Endodermal cell (in vitro differentiated cells): ENCODE results near the gene SHC2. TPM values are rescaled to one million over a fixed set of nuclear protein-coding genes. Genes with fewer than 3 reads are reported as not detected.

Experiments
- DNase-seq: peaks from one replicate; pipeline ENCODE4 v3.0.0-alpha.2; 2017
- H3K27ac ChIP-seq: 2 replicates; pipeline ENCODE4 v1.5.1; 2013; ENCODE audit warnings: mild to moderate bottlenecking, low read depth, low read length, moderate library complexity
- H3K27me3 ChIP-seq: 2 replicates; pipeline ENCODE4 v1.6.1; 2013; ENCODE audit warnings: mild to moderate bottlenecking, low read length, moderate library complexity; ENCODE audit not compliant: insufficient read depth, control insufficient read depth, poor library complexity, severe bottlenecking
- H3K36me3 ChIP-seq: 2 replicates; pipeline ENCODE4 v1.7.0; 2013; ENCODE audit warnings: mild to moderate bottlenecking, low read length, moderate library complexity; ENCODE audit not compliant: control insufficient read depth, insufficient read depth
- H3K4me1 ChIP-seq: one replicate; pipeline ENCODE4 v1.7.0; 2013; ENCODE audit warnings: low read length; ENCODE audit not compliant: control insufficient read depth, insufficient read depth
- H3K4me3 ChIP-seq: 2 replicates; pipeline ENCODE4 v1.5.1; 2013; ENCODE audit warnings: mild to moderate bottlenecking, low read length, moderate library complexity
- H3K9ac ChIP-seq: 2 replicates; pipeline ENCODE4 v1.6.1; 2013; ENCODE audit warnings: mild to moderate bottlenecking, low read length, moderate library complexity; ENCODE audit not compliant: poor library complexity, severe bottlenecking; ENCODE audit errors: extremely low read depth
- H3K9me3 ChIP-seq: 2 replicates; pipeline ENCODE4 v1.6.1; 2013; ENCODE audit warnings: mild to moderate bottlenecking, low read length, moderate library complexity; ENCODE audit not compliant: control insufficient read depth
- H3K27ac Mint-ChIP-seq: 2 replicates; pipeline ENCODE4 v1.8.0; 2020; ENCODE audit warnings: mixed read lengths
- H3K27me3 Mint-ChIP-seq: 2 replicates; pipeline ENCODE4 v1.8.0; 2021; ENCODE audit warnings: mild to moderate bottlenecking, mixed read lengths; ENCODE audit not compliant: insufficient read depth
- H3K36me3 Mint-ChIP-seq: 2 replicates; pipeline ENCODE4 v1.8.0; 2020; ENCODE audit warnings: low read depth, mixed read lengths
- H3K4me1 Mint-ChIP-seq: 2 replicates; pipeline ENCODE4 v1.8.0; 2020; ENCODE audit warnings: mixed read lengths
- H3K4me3 Mint-ChIP-seq: 2 replicates; pipeline ENCODE4 v1.8.0; 2020; ENCODE audit warnings: mild to moderate bottlenecking, moderate library complexity, mixed read lengths
- H3K9me3 Mint-ChIP-seq: 2 replicates; pipeline ENCODE4 v1.8.0; 2020; ENCODE audit warnings: mild to moderate bottlenecking, mixed read lengths
- WGBS, 2 experiments: methylation state at CpG; one replicate each; pipeline versions ENCODE4 v1.1.5 to v1.1.7; 2013; ENCODE audit warnings: missing lambda C conversion rate in 2 of 2, mixed read lengths in 1 of 2; ENCODE audit not compliant: insufficient coverage in 1 of 2, insufficient read length in 1 of 2; 5-methylcytosine and 5-hydroxymethylcytosine counted together
- total RNA-seq, 2 donors: library from RNA; stranded (reverse); fragmentation: NEBNext Ultra II Directional in 1 of 2; extraction: Animal tissue kit (Norgen Biotek cat#: 25700) in 1 of 2; gene quantifications; 2 replicates in 1 of 2; 3 replicates in 1 of 2; pipeline ENCODE4 v1.2.1, GENCODE V29; 2021
- TF ChIP-seq, protein P1 (sequence below): fragments of 200-600 bp; sonication (generic); conservative IDR thresholded peaks from 2 replicates; pipeline ENCODE4 v1.5.0; 2021; ENCODE audit warnings: antibody characterized with exemption, mild to moderate bottlenecking

SHC2 gene
- total RNA-seq, 2 donors from 2014 or later = 56.5 to 93.0 TPM

DNA sequence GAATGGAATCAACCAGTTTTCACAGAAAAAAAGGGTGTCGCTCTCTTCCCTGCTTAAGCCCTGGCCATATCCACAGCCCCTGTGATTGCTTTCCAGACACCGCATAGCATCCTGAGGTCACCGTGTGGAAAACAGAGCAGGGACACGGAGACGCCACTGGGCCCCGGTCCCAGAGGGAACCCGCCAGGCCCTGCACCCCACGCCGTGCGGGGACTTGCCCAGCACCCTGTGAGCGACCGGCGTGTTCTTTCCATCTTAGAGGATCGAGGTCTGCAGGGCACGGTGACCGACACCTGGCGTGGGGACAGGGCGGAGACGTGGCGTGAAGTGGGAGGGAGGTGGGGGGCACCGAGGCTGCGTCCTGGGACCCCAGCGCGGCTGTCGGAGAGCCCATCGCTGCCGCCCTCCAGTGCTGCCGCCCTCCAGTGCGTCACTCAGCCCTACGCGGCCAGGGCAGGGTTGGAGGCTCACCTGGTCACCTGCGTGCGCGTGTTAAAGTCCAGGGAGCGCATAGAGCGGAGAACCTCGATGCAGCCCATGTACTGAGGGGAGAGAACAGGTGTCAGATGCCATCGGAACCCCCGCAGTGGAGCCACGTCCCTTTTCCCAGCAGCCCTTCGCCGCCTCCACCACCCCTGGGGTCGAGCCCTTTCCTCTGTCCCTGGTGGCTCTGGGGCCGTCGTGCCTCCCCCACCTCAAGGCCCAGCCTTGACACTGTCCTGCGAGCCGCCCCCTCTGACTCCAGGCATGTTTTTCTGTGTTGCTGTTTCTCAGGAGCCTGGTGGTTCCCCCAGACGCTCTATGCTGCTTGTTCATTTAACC, 20.2 kb downstream of the SHC2 start:
- Histone ChIP-seq H3K27me3 (no peaks in the 10 kb centered on the region), H3K4me3 (no peak overlapping the region), H3K9me3 (no peaks in the 10 kb centered on the region), H3K4me1 (no peaks in the 10 kb centered on the region), H3K36me3 (no peaks in the 10 kb centered on the region), H3K27ac (no peak overlapping the region), H3K9ac (no peak overlapping the region)
- DNase-seq = no peak
- Mint-ChIP-seq H3K4me1 (no peaks in the 10 kb centered on the region), H3K36me3 (peaks cover 32% of the 10 kb centered on the region), H3K9me3 (no peaks in the 10 kb centered on the region), H3K27ac (no peak overlapping the region), H3K27me3 (no peaks in the 10 kb centered on the region), H3K4me3 (no peak overlapping the region)
- TF ChIP-seq, protein P1, sequence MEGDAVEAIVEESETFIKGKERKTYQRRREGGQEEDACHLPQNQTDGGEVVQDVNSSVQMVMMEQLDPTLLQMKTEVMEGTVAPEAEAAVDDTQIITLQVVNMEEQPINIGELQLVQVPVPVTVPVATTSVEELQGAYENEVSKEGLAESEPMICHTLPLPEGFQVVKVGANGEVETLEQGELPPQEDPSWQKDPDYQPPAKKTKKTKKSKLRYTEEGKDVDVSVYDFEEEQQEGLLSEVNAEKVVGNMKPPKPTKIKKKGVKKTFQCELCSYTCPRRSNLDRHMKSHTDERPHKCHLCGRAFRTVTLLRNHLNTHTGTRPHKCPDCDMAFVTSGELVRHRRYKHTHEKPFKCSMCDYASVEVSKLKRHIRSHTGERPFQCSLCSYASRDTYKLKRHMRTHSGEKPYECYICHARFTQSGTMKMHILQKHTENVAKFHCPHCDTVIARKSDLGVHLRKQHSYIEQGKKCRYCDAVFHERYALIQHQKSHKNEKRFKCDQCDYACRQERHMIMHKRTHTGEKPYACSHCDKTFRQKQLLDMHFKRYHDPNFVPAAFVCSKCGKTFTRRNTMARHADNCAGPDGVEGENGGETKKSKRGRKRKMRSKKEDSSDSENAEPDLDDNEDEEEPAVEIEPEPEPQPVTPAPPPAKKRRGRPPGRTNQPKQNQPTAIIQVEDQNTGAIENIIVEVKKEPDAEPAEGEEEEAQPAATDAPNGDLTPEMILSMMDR = no peak
- 93% methylated on average over 31 to 48 of the region's 48 CpGs for whole genome bisulfite sequencing, 2 experiments

DNA sequence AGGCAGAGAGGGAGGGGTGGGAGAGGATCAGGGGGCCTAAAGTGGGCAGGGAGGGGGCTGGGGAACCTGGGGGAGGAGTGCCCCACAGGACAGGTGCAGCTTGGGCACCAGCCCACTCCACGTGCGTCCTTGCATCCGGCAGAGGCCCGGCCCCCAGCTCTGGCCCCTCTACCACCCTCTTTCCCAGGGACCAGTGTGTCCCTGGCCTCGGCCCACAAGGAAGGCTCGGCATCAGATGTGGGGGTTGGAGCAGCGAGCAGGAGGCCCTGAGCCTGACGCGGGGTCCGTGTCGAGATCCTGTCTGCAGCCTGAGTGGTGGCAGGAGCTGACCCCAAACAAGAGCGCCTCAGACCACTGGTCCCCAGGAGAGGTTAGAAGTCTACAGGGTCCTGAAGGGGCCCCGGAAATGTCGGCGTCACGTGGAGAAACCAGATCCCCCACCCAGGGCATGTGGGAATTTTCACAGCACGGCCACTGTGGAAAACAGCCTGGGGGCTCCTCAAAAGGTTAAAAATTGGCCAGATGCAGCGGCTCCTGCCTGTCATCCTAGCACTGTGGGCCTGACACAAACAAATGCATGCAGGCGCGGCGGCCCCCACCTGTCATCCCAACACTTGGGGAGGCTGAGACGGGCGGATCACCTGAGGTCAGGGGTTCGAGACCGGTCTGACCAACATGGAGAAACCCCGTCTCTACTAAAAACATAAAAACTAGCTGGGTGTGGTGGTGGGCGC, 21.5 kb downstream of the SHC2 start:
- Histone ChIP-seq H3K36me3 (peaks cover 3% of the 10 kb centered on the region), H3K9ac (no peak overlapping the region), H3K4me3 (no peak overlapping the region), H3K27ac (no peak overlapping the region), H3K27me3 (no peaks in the 10 kb centered on the region), H3K9me3 (peaks cover under 1% of the 10 kb centered on the region), H3K4me1 (no peaks in the 10 kb centered on the region)
- Mint-ChIP-seq H3K4me3 (no peak overlapping the region), H3K27me3 (no peaks in the 10 kb centered on the region), H3K27ac (no peak overlapping the region), H3K36me3 (peaks cover 29% of the 10 kb centered on the region), H3K9me3 (no peaks in the 10 kb centered on the region), H3K4me1 (no peaks in the 10 kb centered on the region)
- WGBS, 2 experiments = 90 to 91% methylated on average over 23 to 27 of the region's 27 CpGs
- TF ChIP-seq, protein P1 = no peak
- DNase-seq = no peak

DNA sequence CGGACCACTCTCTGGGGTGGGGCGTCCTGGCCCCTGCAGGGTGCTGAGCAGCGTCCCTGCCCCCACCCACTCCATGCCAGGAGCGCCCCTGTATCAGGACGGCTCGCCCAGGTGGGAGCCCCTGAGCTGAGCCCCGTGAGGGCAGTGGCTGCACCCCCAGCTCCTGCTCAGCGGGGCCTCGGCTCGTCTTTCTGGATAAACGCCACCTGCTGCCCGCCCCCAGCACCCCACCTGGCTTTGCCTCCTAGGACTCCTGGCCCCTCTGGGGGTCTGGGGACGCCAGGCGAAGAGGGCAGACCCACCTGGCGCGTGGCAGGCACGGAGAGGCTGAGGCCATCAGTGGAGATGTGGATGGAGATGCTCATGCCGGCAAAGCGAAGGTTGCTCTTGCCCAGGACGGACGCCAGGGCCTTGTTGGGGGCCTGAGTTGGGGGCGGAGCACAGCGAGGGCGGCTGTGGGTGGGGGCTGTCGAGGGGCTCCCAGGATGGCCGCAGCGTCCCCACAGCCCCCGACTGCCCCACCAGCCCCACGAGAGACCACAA, 22.3 kb downstream of the SHC2 start:
- peaks cover 29% of the 10 kb centered on the region for H3K36me3 Mint-ChIP-seq
- H3K27ac Mint-ChIP-seq = no peak overlapping the region
- H3K4me1 Mint-ChIP-seq = no peaks in the 10 kb centered on the region
- TF ChIP-seq, protein P1 = no peak
- no peak overlapping the region for H3K9ac ChIP-seq
- H3K27me3 Mint-ChIP-seq = no peaks in the 10 kb centered on the region
- no peaks in the 10 kb centered on the region for H3K4me1 ChIP-seq
- peaks cover 4% of the 10 kb centered on the region for H3K9me3 ChIP-seq
- peaks cover 7% of the 10 kb centered on the region for H3K36me3 ChIP-seq
- H3K27me3 ChIP-seq = no peaks in the 10 kb centered on the region
- no peak overlapping the region for H3K4me3 Mint-ChIP-seq
- no peak overlapping the region for H3K4me3 ChIP-seq
- no peak for DNase-seq
- no peak overlapping the region for H3K27ac ChIP-seq
- no peaks in the 10 kb centered on the region for H3K9me3 Mint-ChIP-seq
- 86 to 97% methylated on average over 10 to 29 of the region's 29 CpGs for WGBS, 2 experiments
